HG03571 (cell line): ENCODE results near the gene EMC9.

ENCODE experiments used
- ATAC-seq: cut with Tn5 transposase; IDR thresholded peaks from one replicate; pipeline ENCODE4 v1.9.1; 2021; ENCODE audit not compliant: unreplicated experiment

Gene EMC9

DNA sequence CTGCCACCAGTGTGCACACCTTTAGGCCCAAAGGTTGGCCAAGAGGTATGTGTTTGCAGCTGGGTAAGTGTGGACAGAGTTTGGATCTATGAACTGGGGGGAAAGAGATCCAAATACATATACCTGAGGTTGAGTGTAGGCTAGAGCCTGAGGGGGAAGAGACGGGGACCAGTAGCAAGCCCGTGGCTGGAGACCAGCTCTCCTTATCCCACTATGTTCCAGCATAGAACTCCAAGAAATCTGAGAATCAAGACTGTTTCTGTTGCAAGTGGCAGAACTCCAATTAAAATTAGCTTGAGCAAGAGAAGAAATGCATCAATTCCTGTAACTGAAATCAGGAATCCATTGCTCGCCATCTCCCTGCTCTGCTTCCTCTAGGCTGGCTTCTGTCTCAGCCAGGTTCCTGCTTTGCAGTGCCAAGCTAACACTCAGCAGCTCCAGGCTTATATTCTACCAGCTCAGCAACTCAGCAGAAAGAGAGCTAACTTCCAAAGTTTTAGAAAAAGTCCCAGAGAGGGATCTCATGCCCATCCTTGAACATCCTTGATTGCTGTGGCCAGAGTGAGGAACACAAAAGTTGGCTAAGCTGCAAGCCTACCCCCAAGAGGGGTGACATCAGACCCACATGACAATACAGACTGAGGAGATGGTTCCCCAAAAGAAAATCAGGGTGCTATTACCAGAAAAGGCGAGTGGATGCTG is 48.7 kb downstream of the EMC9 start:
- no peak for ATAC-seq

DNA sequence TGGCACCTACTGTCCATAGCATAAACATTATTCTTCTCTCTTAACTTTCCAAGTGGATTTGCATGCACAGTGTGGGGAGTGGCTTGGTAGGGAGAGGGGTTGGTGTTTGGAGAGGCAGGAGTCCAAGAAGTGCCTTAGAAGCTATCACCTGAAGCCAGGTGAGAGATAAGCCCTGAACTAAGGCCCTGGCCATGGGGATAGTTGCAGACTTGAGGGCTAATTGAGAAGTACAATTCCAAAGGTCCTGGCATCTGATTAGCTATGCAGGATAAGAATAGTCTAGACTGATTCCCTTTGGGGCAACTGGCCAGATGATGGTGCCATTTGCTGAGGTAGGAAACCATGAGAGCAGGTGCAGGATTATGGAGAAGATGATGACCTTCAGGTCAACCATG is 49.3 kb downstream of the EMC9 start:
- no peak for ATAC-seq

DNA sequence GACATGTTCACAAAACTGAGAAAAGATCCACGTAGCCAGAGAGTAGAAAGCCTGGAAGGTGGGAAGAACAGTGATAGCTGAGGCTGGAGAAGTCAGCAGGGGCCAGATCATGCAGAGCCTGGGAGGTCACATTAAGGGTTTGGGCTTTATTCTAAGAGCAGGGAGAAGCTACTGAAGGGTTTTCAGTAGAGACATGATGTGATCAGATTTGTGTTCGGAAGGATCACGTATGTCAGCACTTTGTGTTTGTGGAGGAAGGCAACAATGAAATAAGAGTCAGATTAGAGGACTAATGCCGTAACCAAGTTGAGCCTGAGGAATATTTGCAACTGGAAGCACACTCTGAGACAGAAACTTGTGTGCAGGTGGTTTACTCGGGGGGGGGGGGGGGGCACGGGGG is 51.5 kb downstream of the EMC9 start:
- ATAC-seq, result no peak
